Osteoblast (primary cell): ENCODE data around the gene CDH4. TPM values are rescaled to one million over a fixed set of nuclear protein-coding genes. Genes with fewer than 3 reads are reported as not detected.

ENCODE experiments used
- DNase-seq: peaks from one replicate; pipeline ENCODE4 v3.0.0; 2011; ENCODE audit warnings: low spot score, mixed read lengths; ENCODE audit not compliant: insufficient read length; ENCODE audit errors: missing footprints
- H2AFZ ChIP-seq: 2 replicates; pipeline ENCODE4 v1.6.0; 2011; ENCODE audit warnings: mild to moderate bottlenecking, low read length
- H3K27ac ChIP-seq: 2 replicates; pipeline ENCODE4 v1.5.1; 2011; ENCODE audit warnings: mild to moderate bottlenecking, low read depth, low read length, moderate library complexity
- H3K27me3 ChIP-seq: 2 replicates; pipeline ENCODE4 v1.6.0; 2012; ENCODE audit warnings: mild to moderate bottlenecking, control low read depth, inconsistent platforms, low read length, moderate library complexity; ENCODE audit not compliant: insufficient read depth
- H3K36me3 ChIP-seq: 2 replicates; pipeline ENCODE4 v1.5.1; 2011; ENCODE audit warnings: mild to moderate bottlenecking, low read length, control low read depth, moderate library complexity; ENCODE audit not compliant: insufficient read depth
- H3K4me1 ChIP-seq: 2 replicates; pipeline ENCODE4 v1.5.1; 2011; ENCODE audit warnings: mild to moderate bottlenecking, low read length, control low read depth, moderate library complexity; ENCODE audit not compliant: insufficient read depth
- H3K4me2 ChIP-seq: 2 replicates; pipeline ENCODE4 v1.6.0; 2011; ENCODE audit warnings: mild to moderate bottlenecking, low read length; ENCODE audit not compliant: insufficient read depth
- H3K4me3 ChIP-seq: fragments of 200-600 bp; sonication (generic); 3 replicates; pipeline ENCODE4 v1.5.1; 2012; ENCODE audit warnings: mild to moderate bottlenecking, low read length, inconsistent platforms; ENCODE audit not compliant: insufficient read depth
- H3K79me2 ChIP-seq: 2 replicates; pipeline ENCODE4 v1.6.0; 2012; ENCODE audit warnings: mild to moderate bottlenecking, low read length, control low read depth, inconsistent platforms; ENCODE audit not compliant: insufficient read depth
- H3K9me3 ChIP-seq: 2 replicates; pipeline ENCODE4 v1.5.1; 2011; ENCODE audit warnings: low read depth, low read length, control low read depth
- H4K20me1 ChIP-seq: 2 replicates; pipeline ENCODE4 v1.6.0; 2012; ENCODE audit warnings: mild to moderate bottlenecking, low read length, control low read depth; ENCODE audit not compliant: insufficient read depth
- CTCF ChIP-seq: IDR thresholded peaks from 2 replicates; pipeline ENCODE4 v1.5.1; 2011; ENCODE audit warnings: mild to moderate bottlenecking, low read depth, low read length, moderate library complexity; ENCODE audit errors: extremely low read depth
- total RNA-seq: library from RNA; depleted of rRNA; stranded (reverse); fragments of >200 nt; gene quantifications from 2 replicates; pipeline ENCODE4 v1.2.3, GENCODE V29; 2012

Gene CDH4
- total RNA-seq, 1 donor, result 1.1 TPM

GRCh38 chr20:61631751-61632150, 379.7 kb downstream of the CDH4 start:
- H3K36me3 ChIP-seq, result no peaks in the 10 kb centered on the region
- no peaks in the 10 kb centered on the region for H3K79me2 ChIP-seq
- H3K27me3 ChIP-seq, result no peaks in the 10 kb centered on the region
- no peak for TF ChIP-seq CTCF
- no peaks in the 10 kb centered on the region for H4K20me1 ChIP-seq
- DNase-seq, result no peak
- no peak overlapping the region for H3K4me3 ChIP-seq
- H2AFZ ChIP-seq, result no peak overlapping the region
- H3K4me2 ChIP-seq, result no peak overlapping the region
- H3K4me1 ChIP-seq, result no peaks in the 10 kb centered on the region
- H3K27ac ChIP-seq, result no peak overlapping the region
- H3K9me3 ChIP-seq, result no peaks in the 10 kb centered on the region

- H3K4me3 ChIP-seq, result no peak overlapping the region
- no peaks in the 10 kb centered on the region for H3K27me3 ChIP-seq
- no peaks in the 10 kb centered on the region for H4K20me1 ChIP-seq
- no peaks in the 10 kb centered on the region for H3K9me3 ChIP-seq
- H3K27ac ChIP-seq, result no peak overlapping the region
- no peaks in the 10 kb centered on the region for H3K4me1 ChIP-seq
- no peak overlapping the region for H2AFZ ChIP-seq
- H3K4me2 ChIP-seq, result no peak overlapping the region
- H3K36me3 ChIP-seq, result no peaks in the 10 kb centered on the region
- H3K79me2 ChIP-seq, result no peaks in the 10 kb centered on the region
- TF ChIP-seq CTCF, result no peak
- no peak for DNase-seq
These were observed 380.9 kb downstream of the CDH4 start for GRCh38 chr20:61633004-61633403.

GRCh38 chr20:61634376-61635145, 382.5 kb downstream of the CDH4 start:
- Histone ChIP-seq H3K27me3 (no peaks in the 10 kb centered on the region), H3K9me3 (no peaks in the 10 kb centered on the region), H4K20me1 (no peaks in the 10 kb centered on the region), H3K4me3 (no peak overlapping the region), H3K27ac (no peak overlapping the region), H3K4me1 (no peaks in the 10 kb centered on the region), H2AFZ (no peak overlapping the region), H3K36me3 (no peaks in the 10 kb centered on the region), H3K4me2 (no peak overlapping the region), H3K79me2 (no peaks in the 10 kb centered on the region)
- TF ChIP-seq CTCF, result no peak
- no peak for DNase-seq

GRCh38 chr20:61635721-61636455, 383.8 kb downstream of the CDH4 start:
- Histone ChIP-seq H2AFZ (no peak overlapping the region), H4K20me1 (no peaks in the 10 kb centered on the region), H3K4me2 (no peak overlapping the region), H3K9me3 (no peaks in the 10 kb centered on the region), H3K27ac (no peak overlapping the region), H3K4me1 (no peaks in the 10 kb centered on the region), H3K36me3 (no peaks in the 10 kb centered on the region), H3K4me3 (no peak overlapping the region), H3K79me2 (no peaks in the 10 kb centered on the region), H3K27me3 (no peaks in the 10 kb centered on the region)
- TF ChIP-seq CTCF, result no peak
- DNase-seq, result no peak
